Keratinocyte (primary cell): ENCODE results near the gene ROMO1.

Source experiments
- EZH2 ChIP-seq: IDR thresholded peaks from one replicate; pipeline ENCODE4 v1.6.1; 2012; ENCODE audit warnings: inconsistent platforms, mild to moderate bottlenecking, low read length, moderate library complexity
- TF ChIP-seq, protein P1 (sequence below), 3 experiments: IDR thresholded peaks in 1 of 3; conservative IDR thresholded peaks in 1 of 3; optimal IDR thresholded peaks in 1 of 3; 2 replicates in 2 of 3; 3 replicates in 1 of 3; pipeline versions ENCODE3 to v1.5.1; 2011; ENCODE audit warnings: low read length in 3 of 3, mild to moderate bottlenecking in 3 of 3, moderate library complexity in 2 of 3, control low read depth in 1 of 3, inconsistent platforms in 1 of 3; ENCODE audit not compliant: insufficient read depth in 2 of 3; ENCODE audit errors: extremely low read depth in 1 of 3

DNA sequence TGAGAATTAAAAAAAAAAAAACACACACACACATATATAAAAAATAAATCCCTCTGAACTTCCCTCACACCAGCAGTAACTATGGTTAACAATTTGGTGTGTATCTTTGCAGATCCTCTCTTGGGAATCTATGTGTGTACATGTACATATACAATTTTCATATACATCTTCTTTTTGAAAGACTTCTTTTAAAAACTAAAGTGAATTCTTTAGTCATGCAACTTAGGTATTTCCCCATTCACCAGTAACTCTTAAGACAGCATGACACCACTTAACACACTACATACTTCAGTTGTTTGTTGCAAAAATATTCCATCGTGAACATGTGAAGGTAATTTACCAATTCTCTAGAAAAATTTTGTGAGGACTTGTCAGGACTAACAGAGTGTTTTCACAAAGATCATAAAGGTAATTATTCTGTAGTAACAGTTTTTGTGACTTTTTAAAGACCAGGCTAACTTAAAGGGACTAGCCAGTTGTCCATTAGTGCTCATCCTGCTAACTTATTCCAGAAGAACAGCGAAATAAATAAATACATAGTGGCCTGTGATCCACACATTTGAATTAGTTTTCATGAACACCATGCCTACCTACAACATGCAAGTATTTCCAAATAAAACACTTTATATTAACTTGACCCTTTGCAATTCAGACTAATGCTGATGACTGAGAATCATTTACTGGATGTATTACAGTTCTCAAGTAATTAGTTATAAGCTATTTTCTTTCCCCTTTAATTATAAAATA is 30.8 kb downstream of the ROMO1 start:
- TF ChIP-seq, protein P1, sequence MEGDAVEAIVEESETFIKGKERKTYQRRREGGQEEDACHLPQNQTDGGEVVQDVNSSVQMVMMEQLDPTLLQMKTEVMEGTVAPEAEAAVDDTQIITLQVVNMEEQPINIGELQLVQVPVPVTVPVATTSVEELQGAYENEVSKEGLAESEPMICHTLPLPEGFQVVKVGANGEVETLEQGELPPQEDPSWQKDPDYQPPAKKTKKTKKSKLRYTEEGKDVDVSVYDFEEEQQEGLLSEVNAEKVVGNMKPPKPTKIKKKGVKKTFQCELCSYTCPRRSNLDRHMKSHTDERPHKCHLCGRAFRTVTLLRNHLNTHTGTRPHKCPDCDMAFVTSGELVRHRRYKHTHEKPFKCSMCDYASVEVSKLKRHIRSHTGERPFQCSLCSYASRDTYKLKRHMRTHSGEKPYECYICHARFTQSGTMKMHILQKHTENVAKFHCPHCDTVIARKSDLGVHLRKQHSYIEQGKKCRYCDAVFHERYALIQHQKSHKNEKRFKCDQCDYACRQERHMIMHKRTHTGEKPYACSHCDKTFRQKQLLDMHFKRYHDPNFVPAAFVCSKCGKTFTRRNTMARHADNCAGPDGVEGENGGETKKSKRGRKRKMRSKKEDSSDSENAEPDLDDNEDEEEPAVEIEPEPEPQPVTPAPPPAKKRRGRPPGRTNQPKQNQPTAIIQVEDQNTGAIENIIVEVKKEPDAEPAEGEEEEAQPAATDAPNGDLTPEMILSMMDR (optimal IDR thresholded peaks at IDR 0.05 in 1 of 3, IDR thresholded peaks at IDR 0.05 in 1 of 3, conservative IDR thresholded peaks at IDR 0.05 in 1 of 3; ENCODE audit: extremely low read depth in 1 of 3, insufficient read depth in 2 of 3, low read length in 3 of 3) = no peak
- TF ChIP-seq EZH2 = no peak
